ENCODE results near the gene CASKIN2.

The CASKIN2 gene

DNA sequence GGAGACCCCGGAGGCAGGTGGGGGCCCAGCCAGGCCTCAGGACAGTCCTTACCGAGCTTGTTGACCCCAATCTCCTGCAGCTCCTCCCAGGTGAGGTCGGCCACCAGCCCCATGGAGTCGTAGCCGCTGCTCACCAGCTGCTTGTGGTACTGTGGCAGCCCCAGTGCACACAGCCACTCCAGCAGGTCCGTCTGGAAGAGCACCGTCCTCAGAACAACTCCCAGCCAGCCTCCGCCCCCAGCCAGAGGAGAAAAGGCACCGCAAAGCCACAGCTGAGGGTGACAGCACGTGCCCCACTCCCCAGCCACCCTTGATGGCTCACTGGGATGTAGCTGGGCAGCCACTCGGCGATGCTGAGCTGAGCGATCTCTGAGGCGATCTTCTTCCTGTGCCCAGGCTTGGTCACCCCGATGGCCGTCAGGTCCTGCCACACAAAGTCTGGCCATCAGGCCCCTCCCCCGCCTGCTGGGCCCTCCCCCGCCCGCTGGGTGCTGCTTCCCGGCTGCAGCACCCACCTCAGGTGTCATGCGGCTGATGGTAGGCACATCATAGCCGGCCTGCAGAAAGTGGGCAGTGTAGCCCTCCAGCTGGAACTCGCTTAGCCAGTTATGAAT lies 11.9 kb downstream of the CASKIN2 start:
- no peak for DNase-seq

DNA sequence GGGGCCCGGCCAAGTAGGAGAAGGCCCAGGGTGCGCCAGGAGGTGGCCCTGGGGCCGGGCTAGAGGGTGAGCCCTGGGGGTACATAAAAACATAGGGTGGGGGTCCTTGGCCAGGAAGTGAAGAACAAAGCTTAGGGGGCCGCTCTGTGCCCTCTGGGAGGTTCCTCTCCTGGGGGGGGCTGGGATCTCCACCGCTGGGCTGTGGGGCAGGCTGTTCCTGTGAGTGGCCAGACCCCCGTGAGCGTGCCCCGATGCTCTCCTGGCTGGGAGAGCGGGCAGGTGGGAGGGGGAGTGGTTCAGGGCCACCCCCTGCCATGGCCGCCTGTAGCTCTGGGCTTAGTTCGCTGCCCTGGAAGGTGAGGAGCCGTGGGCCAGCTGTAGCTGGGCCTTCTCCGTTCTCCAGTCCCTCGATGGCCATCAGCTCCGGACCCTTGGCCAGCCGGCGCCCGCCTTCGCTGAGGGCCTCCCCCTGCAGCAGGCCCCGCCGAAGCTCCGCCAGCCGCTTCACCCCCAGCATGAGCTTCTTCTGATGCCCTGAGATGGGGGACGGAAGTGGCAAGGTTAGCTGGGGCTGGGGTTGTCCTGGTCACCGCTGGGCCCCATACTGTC lies 12.5 kb downstream of the CASKIN2 start:
- DNase-seq: no peak

DNA sequence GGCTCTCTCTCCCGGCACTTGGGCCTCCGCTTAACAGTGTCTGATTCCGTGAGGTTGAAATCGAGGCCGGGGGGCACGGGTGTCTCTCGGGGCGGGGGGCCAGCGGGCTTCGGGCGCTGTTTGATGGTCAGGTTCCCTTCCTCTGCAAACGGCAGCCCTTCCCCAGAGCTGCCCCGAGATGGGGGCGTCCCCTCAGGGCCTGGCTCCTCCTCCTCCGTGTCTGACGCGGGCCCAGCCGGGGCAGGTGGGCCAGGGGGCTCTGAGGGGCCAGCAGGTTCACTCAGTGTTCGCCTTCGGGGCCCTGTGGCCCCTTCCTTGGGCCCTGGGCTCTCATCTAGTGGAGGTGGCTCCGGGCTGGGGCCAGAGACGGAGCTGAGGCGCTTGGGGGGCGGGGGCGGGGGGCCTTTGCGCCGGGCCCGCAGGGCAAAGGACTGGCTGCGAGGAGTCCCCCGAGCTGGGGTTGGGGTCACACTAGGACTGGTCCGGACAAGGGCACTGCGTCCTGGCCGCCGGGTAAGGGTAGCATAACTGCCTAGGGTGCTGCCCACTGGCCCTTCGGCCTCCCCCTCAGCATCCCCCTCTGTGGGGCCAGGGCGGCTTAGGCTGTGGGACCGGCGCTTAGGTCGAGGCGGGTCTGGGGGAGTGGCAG lies 13.1 kb downstream of the CASKIN2 start:
- DNase-seq: no peak

DNA sequence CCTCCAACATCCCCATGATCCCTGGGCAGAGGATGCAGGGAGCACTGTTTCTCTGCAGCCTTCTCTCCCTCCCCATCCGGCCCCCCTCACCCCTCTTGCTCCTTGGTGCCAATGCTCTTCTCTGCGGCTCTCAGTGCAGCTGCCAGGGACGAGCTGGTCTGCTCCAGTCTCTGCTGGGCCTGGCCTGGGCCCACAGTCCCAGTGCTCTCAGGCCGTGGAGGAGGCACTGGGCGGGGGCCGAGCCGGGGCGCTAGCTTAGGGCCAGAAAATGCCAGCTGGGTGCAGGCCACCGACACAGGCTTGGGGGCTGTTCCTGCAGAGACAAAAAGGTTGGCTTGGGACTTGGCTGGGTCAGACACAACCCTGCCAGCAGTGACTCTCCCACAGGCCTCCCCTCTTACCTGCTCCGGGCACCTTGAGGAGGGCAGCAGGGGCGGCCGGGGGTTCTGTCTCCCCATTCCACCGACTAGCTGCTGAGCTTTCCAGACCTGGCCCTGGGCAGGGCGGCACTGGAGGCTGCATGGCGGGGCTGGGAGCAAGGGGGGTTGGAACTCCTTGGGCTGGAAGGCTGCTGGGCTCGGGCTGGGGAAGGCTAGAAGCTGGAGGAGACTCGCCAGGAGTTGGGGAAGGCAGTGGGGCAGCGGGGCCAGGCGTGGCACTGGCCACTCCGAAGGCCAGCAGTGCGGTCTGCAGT lies 13.8 kb downstream of the CASKIN2 start:
- no peak for DNase-seq

DNA sequence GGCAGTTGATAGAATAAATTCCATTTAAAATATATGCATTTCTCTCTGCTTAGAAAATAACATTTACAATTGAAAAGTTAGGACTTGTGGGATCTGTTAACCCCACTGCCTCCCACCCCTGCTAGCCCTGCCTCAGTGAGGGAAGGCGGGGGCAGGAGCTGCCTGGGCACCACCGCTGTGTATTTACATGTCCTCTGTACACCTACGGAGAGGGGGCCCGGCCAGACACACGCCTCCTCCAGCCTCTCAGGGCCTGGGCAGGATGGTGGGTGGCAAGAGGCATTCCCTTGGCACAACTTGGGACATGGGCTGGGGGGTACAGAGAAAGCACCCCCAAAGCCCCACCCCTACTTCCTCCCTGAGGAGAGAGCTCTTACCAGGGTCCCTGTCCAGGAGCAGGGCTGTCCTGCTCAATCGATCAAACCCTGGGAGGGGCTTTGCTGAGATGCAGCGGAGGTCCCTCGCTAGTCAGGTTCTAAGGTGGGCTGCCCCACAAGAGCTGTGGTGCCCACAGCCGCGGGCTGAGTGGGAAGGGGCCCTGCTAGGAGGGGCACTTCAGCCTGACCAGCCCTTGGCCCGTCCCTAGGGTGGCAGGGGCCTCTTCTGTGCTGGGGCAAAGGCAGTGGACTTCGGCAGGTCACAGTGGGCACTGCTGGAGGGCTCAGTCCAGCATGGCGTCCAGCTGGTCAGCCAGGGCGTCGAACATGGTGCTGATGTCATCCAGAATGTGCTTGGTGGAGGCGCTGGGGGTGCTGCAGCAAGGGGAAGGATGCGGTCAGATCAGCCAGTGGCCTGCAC lies 14.7 kb downstream of the CASKIN2 start:
- no peak for DNase-seq

DNA sequence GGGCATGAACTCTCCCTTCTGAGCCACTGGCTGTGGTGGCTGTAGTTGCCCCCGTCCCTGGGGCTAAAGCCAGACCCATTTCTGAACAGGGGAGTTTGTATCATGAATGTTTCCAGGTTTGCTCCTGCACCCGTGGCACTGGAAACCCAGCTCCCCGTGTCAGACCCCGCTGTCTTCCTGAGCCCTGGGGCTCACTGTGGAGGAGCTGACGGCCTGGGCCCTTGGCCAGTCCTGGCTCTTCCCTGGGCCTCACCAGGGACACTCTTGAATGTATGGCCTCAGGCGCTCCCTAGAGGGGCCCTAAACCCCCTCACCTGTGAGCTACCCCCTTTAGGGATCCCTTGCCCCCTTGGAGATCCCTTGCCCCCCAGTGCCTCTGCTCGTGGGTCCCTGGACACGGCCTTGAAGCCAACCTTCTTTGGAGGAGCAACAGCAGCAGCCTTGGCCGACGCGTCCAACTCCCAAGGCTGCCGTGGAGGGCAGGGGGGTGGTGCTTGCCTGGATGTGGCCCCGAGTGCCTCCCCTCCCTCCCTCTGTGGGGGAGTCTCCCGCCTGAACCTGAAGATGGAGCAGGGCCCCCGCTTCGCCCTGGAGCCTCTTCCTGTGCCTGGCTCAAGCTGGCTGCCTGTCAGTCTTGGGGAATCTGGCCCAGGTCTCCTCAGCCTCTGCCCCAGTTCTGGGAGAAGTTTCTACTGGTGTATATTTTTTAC lies 15.9 kb downstream of the CASKIN2 start:
- DNase-seq: no peak

DNA sequence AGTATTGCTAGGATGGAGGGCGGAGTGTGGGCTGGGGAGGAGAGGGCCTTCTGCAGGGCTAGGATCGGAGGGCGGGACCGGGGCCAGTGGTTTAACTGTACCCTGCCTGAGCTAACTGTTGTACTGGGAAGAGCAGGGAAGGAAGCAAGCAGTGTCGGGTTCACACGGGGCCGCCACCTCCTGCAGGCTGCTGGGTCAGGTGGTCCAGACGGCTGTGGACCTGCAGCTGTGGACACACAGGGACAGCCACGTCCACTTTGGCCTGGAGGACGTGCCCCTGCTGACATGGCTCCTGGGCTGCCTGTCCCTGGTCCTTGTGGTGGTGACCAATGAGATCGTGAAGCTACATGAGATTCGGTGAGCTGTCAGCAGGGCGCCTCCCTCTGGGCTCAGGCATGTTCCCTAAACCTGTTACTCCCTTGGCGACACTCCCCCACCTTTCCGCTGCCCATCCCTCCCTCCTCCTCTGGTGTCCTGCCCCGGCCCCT lies 16.6 kb downstream of the CASKIN2 start:
- no peak for DNase-seq

DNA sequence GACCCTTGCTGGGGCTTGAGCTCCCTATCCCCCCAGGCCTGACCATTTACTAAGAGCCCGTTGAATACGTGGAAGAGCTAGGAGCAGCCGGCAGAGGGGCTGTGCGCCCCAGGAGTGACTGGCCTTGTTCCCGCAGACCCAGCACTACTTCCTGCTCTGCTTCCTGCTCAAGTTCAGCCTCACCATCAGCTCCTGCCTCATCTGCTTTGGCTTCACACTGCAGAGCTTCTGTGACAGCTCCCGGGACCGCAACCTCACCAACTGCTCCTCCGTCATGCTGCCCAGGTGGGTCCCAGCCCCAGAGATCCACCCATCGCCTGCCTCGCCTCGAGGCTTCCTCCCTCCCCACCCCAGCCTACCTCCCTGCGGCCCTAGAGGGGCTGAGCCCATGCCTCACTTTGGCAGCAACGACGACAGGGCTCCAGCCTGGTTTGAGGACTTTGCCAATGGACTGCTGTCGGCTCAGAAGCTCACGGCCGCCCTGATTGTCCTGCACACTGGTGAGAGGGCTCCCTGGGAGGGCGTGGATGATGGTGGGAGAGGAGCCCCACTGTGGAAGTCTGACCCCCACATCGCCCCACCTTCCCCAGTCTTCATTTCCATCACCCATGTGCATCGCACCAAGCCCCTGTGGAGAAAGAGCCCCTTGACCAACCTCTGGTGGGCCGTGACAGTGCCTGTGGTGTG lies 17.2 kb downstream of the CASKIN2 start:
- no peak for DNase-seq

DNA sequence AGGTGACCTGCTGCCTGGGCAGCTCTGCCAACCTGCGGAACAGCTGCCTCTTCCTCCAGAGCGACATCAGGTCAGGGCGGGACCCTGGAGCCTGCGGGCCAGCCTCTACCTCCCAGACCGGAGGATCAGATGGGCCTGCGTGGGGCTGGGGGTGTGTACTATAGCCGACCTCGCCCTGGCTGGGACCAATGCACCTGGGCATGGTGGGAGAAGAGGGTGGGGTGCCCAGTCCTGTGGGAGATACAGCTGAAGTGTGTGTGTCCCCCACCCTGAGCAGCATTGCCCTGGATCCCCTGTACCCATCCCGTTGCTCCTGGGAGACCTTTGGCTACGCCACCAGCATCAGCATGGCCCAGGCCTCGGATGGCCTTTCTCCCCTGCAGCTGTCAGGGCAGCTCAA lies 19.3 kb downstream of the CASKIN2 start:
- DNase-seq: no peak

DNA sequence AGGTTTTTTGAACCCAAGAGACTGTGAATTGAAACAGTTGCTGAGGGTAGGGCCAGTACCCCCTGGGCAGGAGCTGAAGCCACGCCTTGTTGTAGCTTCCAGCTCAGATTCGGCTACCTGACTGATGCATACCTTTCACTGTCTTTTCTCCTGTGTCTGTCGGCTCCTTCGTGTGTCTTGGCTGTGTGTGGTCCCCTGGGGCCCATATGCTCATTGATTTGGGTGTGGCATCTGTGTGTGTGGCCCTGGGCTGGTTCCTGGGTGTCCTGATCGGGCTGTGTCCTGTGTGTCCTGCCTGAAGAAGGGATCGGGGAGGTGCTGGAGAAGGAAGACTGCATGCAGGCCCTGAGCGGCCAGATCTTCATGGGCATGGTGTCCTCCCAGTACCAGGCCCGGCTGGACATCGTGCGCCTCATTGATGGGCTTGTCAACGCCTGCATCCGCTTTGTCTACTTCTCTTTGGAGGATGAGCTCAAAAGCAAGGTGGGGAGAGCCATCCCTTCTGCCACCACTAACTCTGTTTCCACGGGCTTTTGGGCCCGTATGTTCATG lies 20.9 kb downstream of the CASKIN2 start:
- DNase-seq: no peak

DNA sequence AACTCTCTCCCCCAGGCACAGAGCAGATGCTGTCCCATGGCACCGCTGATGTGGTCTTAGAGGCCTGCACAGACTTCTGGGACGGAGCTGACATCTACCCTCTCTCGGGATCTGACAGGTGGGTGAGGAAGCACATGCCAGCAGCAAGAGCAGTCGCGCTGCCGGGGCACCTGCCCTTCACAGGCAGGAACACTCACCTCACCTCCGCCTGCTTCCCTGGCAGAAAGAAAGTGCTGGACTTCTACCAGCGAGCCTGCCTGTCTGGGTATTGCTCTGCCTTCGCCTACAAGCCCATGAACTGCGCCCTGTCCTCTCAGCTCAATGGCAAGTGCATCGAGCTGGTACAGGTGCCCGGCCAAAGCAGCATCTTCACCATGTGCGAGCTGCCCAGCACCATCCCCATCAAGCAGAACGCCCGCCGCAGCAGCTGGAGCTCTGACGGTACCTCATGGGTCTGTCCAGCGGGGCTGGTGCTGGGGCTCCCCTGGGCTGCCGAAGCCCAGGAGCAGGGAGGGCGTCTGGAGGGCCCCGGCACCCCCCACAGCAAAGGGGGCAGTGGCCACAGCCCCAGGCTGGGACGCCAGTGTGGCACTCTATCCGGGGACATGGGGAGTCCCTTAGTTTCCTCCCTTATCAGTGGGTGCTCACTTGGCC lies 21.7 kb downstream of the CASKIN2 start:
- DNase-seq: no peak

DNA sequence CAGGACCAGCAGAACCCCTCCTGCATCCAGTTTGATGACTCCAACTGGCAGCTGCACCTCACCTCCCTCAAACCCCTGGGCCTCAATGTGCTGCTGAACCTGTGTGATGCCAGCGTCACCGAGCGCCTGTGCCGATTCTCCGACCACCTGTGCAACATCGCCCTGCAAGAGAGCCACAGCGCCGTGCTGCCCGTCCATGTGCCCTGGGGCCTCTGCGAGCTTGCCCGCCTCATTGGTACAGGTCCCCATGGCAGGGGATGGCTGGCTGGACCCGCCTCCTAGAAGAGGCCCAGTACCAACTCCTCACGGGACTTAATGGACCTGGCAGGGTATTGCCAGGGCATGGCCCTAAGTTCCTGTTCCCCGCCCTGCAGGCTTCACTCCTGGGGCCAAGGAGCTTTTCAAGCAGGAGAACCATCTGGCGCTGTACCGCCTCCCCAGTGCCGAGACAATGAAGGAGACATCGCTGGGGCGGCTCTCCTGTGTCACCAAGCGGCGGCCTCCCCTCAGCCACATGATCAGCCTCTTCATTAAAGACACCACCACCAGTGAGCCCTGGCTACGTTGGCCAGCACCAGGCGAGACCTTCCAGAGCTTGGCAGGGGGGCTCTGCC lies 22.7 kb downstream of the CASKIN2 start:
- DNase-seq: no peak

DNA sequence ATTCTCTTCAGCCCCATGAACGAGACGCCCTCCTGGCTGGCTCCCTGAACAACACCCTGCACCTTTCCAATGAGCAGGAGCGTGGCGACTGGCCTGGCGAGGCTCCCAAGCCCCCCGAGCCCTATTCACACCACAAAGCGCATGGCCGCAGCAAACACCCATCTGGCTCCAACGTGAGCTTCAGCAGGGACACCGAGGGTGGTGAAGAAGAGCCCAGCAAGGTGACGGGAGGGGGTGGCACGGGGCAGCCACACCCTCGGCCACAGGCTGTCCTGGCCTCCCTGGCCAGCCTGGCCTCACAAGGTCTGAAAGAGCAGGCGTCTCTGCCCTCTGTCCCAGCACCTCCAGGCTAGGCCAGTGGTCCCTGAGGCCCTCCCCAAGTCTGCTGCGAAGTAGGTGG lies 23.7 kb downstream of the CASKIN2 start:
- no peak for DNase-seq

DNA sequence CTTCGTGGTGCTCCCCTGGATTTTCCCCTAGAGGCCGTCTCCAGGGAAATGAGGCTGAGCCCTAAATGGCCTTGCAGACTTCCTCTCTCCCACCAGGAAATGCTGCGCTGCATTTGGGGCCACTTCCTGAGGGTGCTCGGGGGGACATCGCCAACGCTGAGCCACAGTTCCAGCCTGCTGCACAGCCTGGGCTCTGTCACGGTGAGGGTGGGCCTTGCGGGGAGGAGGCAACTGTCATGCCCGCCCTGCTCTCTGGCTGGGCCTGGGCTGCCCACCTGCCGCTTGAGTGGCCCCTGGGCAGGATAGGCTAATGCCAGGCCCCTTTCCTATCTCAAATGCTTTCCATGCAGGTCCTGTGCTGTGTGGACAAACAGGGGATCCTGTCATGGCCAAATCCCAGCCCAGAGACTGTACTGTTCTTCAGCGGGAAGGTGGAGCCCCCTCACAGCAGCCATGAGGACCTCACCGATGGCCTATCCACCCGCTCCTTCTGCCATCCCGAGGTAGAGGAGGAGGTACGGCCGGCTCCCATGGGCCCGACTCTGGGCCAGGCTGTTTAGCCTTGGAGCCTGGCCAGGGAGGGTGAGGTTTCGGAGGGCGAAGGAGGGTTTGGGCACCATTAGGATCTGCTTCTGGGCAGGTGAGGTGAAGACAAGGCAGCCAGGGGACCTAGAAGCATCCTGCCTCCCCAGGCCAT lies 24.2 kb downstream of the CASKIN2 start:
- DNase-seq: no peak

DNA sequence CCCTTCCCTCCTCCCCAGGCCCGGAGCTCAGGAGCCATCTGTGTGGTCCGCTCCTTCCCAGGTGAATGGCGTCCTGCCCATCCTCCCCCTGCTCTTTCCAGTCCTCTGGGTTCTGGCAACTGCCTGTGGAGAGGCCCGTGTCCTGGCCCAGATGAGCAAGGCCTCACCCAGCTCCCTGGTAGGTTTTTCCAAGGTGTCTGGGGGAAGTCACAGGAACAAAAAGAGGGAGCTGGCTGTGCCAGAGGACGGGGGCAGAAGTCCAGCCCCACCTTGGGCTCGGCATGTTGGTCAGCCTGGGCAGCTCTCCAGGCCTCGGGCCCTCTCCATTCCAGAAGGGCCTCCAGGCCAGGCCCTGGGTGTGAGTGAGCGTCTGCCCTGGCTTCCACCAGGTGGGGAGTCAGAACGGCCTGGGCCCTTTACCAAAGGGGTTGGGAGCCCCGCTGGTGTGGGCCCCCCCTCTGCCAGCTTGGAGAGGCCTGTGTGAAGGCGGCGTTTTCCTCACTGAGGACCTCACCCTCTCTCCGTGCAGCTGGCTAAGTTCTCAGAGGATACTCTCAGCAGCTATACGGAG lies 25.1 kb downstream of the CASKIN2 start:
- no peak for DNase-seq

DNA sequence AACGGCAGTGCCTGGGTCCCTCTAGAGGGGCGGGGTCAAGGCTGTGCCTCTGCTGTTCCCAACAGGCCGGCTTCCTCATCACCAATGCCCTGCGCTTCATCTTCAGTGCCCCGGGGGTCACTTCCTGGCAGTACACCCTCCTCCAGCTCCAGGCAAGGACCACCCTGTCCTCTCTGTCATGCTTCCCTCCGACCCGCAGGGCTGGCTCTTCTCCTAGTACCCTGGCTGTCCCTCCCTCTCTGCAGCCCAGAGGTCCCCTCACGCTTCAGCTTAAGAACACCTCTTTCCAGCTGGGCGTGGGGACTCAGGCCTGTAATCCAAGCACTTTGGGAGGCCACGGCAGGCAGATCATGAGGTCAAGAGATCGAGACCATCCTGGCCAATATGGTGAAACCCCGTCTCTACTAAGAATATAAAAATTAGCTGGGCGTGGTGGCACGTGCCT lies 25.8 kb downstream of the CASKIN2 start:
- DNase-seq: no peak

DNA sequence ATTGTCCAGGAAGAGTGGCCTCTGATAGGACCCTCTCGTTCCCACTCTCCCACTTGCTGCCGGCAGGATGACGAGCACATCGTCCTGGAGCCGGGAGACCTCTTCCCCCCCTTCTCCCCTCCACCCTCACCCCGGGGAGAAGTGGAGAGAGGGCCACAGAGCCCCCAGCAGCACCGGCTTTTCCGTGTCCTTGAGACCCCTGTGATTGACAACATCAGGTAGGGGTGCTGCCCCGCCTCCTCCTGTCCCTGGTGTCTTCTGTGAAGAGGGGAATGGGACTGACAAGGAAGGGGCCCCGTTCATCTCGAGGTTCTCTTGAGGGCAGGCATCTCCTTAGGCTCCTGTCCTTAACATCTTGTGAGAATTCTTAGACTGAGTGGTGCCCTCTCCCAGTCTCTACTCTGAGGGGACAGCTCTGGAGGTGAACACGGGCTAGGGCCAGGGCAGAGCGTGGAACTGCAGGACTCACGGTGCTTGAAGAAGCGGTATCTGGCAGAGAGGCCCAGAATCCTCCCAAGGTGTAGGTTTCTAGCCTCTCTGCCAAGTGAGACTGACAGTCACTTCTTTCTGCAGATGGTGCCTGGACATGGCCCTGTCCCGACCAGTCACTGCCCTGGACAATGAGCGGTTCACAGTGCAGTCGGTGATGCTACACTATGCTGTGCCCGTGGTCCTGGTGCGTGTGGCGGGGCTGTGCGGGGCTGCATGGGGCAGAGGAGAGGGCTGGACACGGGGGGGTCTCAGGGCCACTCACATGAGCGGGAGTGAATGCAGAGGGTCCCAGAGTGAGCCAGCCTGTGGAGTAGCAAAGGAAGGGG lies 26.4 kb downstream of the CASKIN2 start:
- no peak for DNase-seq

DNA sequence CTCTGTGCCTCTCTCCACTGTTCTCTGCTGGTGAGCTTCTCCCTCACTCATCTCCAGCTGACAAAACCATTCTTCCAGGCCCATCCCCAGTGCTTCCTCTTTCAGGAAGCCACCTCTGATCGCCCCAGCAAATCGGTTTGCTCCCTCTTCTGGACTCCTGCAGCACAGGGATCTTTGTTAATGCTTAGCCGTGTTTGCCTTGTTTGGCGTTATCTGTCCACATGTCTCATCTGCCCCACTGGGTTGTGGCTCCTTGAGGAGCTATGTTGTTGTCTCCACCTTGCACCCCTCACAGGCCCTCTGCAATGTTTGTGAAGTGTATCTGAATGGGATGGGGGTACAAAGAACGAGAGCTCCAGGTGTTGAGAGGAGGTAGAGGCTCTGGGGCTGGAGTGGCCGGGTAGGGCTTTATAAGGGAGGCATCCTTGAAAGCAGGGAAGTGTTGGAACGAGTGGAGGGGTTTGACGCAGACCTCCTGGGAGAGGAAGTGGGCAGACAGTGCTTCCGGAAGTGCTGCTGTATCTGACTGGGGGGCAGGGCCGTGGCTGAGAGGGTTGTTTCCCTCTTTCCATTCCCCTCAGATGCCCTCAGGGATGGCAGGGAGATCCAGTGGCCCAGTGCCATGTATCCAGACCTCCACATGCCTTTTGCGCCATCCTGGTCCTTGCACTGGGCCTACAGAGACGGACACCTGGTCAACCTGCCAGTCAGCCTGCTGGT lies 27.8 kb downstream of the CASKIN2 start:
- no peak for DNase-seq

Data from NCI-H1417 (cell line).